ENCODE measurements around the gene ZNF319.
"Not testable (repeated sequence)": the region's sequence is repeated elsewhere in the genome, so short reads cannot be mapped to it uniquely, and the experiment has no call there.

ZNF319 gene

DNA sequence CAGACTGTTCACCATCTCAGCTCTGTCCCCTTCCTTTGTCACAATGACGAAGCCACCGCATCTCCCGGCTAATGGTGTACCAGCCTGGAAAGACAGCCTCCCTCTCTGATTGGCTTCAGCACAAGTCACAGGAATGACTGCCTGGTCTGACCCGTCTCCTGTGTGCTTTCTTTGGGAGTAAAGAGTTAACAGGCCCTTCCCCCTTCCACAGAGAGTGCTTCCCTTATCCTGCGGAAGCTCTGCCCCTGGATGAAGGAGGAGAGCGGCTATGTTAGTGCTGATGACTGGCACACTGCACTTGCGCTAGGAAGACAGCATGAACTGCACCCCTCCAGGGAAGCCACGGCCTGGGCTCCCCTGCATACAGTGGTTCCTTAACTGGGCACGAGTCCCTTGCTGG lies 12.0 kb upstream of the ZNF319 start:
- H3K36me3 ChIP-seq, result peaks cover 80% of the 10 kb centered on the region
- TF ChIP-seq, protein P1, sequence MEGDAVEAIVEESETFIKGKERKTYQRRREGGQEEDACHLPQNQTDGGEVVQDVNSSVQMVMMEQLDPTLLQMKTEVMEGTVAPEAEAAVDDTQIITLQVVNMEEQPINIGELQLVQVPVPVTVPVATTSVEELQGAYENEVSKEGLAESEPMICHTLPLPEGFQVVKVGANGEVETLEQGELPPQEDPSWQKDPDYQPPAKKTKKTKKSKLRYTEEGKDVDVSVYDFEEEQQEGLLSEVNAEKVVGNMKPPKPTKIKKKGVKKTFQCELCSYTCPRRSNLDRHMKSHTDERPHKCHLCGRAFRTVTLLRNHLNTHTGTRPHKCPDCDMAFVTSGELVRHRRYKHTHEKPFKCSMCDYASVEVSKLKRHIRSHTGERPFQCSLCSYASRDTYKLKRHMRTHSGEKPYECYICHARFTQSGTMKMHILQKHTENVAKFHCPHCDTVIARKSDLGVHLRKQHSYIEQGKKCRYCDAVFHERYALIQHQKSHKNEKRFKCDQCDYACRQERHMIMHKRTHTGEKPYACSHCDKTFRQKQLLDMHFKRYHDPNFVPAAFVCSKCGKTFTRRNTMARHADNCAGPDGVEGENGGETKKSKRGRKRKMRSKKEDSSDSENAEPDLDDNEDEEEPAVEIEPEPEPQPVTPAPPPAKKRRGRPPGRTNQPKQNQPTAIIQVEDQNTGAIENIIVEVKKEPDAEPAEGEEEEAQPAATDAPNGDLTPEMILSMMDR (IDR thresholded peaks at IDR 0.05), result no peak

DNA sequence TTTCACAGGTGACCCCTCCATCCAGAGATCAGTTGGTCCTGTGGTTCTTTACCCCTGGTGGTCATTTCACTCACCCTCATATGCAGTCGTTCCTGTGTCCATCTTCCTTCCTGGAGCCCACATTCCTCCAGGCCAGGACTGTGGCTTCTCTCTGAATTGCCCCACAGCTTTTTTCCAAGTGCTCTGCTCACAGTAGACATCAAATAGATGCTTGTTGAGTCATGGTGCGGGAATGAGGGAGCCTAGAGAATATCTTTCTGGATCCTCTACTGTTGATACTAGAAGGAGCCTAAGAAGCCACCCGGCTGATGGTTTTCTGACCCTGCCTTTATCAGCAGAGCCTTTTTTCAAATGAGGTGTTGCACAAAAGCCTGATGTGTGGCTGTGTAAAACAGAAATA lies 11.2 kb upstream of the ZNF319 start:
- Histone ChIP-seq H3K4me1 (ENCODE audit: control insufficient read depth in 1 of 2, insufficient read depth in 1 of 2, low read depth in 1 of 2, low read length in 1 of 2) (no peaks in the 10 kb centered on the region), H3K9me3 (no peaks in the 10 kb centered on the region), H3K36me3 (peaks cover 74% of the 10 kb centered on the region), H3K27ac (no peak overlapping the region), H3K4me3 (ENCODE audit: low read depth in 1 of 2, low read length in 1 of 2) (no peak overlapping the region), H3K27me3 (no peaks in the 10 kb centered on the region)
- TF ChIP-seq, protein P1 (IDR thresholded peaks at IDR 0.05), result no peak

More for the DNA sequence above, 12.0 kb upstream of the ZNF319 start:
- Histone ChIP-seq H3K4me1 (ENCODE audit: control insufficient read depth in 1 of 2, insufficient read depth in 1 of 2, low read depth in 1 of 2, low read length in 1 of 2) (no peaks in the 10 kb centered on the region), H3K9me3 (no peaks in the 10 kb centered on the region), H3K4me3 (ENCODE audit: low read depth in 1 of 2, low read length in 1 of 2) (no peak overlapping the region), H3K27me3 (no peaks in the 10 kb centered on the region), H3K27ac (no peak overlapping the region)

DNA sequence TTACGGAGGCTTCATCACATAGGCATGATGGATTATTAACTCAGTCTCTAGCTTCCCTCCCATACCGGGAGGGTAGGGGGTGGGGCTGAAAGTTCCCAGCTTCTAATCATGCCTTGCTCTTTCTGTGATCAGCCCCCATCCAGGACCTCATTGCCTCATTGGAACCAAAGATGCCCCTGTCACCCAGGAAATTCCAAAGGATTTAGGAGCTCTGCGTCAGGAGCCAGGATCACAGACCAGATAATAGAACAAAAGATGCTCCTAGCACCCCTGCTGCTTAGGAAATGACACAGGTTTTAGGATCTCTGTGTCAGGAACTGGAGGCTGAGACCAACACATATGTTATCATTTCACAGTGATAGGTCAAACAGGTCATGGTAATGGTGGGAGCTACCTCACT lies 10.4 kb upstream of the ZNF319 start:
- no peak overlapping the region for H3K27ac ChIP-seq
- no peaks in the 10 kb centered on the region for H3K4me1 ChIP-seq (ENCODE audit: control insufficient read depth in 1 of 2, insufficient read depth in 1 of 2, low read depth in 1 of 2, low read length in 1 of 2)
- no peak overlapping the region for H3K4me3 ChIP-seq (ENCODE audit: low read depth in 1 of 2, low read length in 1 of 2)
- TF ChIP-seq, protein P1 (IDR thresholded peaks at IDR 0.05), result no peak
- H3K27me3 ChIP-seq, result no peaks in the 10 kb centered on the region
- peaks cover 66% of the 10 kb centered on the region for H3K36me3 ChIP-seq
- no peaks in the 10 kb centered on the region for H3K9me3 ChIP-seq

DNA sequence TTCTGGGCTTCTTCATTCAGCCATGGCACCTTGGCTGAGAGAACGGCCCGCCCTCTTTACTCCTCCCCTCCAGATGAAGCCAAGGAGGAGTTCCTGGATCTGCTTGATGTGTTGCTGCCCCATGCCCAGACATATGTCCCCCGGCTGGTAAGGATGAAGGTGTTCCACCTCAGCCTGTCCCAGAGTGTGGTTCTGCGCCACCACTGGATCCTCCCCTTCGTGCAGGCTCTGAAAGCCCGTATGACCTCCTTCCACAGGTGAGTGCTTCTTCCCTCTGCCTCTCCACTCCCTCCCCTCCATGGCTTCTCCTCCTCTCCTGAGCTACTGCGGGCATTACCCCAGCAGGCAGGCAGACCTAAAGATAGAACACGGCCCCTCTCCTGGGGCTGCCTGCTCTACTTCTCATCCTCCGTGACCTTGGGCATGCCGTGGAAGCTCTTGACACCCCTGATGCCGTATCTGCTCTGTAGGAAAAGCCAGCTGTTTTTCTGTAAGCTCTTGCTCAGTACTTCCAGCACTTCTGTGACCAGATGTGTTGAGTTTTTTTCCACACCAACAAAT lies 9.5 kb upstream of the ZNF319 start:
- H3K27me3 ChIP-seq, result no peaks in the 10 kb centered on the region
- H3K4me3 ChIP-seq (ENCODE audit: low read depth in 1 of 2, low read length in 1 of 2), result no peak overlapping the region
- H3K27ac ChIP-seq, result no peak overlapping the region
- TF ChIP-seq, protein P1 (IDR thresholded peaks at IDR 0.05), result no peak
- no peaks in the 10 kb centered on the region for H3K9me3 ChIP-seq
- H3K4me1 ChIP-seq (ENCODE audit: control insufficient read depth in 1 of 2, insufficient read depth in 1 of 2, low read depth in 1 of 2, low read length in 1 of 2), result no peaks in the 10 kb centered on the region
- peaks cover 58% of the 10 kb centered on the region for H3K36me3 ChIP-seq

DNA sequence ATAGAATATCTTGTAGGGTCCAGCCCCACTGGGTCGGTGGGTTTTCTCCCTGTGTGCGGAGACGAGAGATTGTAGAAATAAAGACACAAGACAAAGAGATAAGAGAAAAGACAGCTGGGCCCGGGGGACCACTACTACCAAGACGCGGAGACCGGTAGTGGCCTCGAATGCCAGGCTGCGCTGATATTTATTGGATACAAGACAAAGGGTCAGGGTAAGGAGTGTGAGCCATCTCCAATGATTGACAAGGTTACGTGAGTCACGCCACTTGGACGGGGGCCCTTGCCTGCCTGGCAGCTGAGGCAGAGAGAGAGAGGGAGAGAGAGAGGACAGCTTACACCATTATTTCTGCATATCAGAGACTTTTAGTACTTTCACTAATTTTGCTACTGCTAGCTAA lies 4.3 kb upstream of the ZNF319 start:
- not testable (repeated sequence) for H3K9me3 ChIP-seq, H3K27ac ChIP-seq

DNA sequence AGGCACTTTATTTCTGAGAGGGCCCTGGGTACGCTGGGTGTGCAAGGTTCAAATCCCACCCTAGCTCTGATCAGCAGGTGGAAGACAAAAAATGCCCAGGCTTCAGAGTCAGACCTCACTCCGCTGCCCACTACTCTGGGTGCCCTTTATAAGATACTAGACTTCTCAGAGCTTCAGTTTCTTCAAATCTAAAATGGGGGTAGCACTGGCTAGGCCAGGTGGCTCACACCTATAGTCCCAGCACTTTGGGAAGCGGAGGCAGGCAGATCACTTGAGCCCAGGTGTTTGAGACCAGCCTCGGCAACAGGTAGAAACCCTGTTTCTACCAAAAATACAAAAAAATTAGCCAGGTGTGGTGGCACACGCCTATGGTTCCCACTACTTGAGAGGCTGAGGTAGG lies 2.5 kb upstream of the ZNF319 start:
- H3K9me3 ChIP-seq, result no peaks in the 10 kb centered on the region
- H3K27me3 ChIP-seq, result no peaks in the 10 kb centered on the region
- peaks cover 28 to 32% of the 10 kb centered on the region in 2 experiments for H3K4me1 ChIP-seq (ENCODE audit: control insufficient read depth in 1 of 2, insufficient read depth in 1 of 2, low read depth in 1 of 2, low read length in 1 of 2)
- peaks cover 31% of the 10 kb centered on the region for H3K36me3 ChIP-seq
- no peak overlapping the region for H3K4me3 ChIP-seq (ENCODE audit: low read depth in 1 of 2, low read length in 1 of 2)
- TF ChIP-seq, protein P1 (IDR thresholded peaks at IDR 0.05), result no peak
- H3K27ac ChIP-seq, result no peak overlapping the region

More for the DNA sequence above, 4.3 kb upstream of the ZNF319 start:
- H3K27me3 ChIP-seq; H3K4me3 ChIP-seq (ENCODE audit: low read depth in 1 of 2, low read length in 1 of 2): not testable (repeated sequence)
- peaks cover 10 to 14% of the 10 kb centered on the region in 2 experiments for H3K4me1 ChIP-seq (ENCODE audit: control insufficient read depth in 1 of 2, insufficient read depth in 1 of 2, low read depth in 1 of 2, low read length in 1 of 2)
- peaks cover 31% of the 10 kb centered on the region for H3K36me3 ChIP-seq
